H9 (cell line): ENCODE measurements around the gene TDRD1. TPM values are rescaled to one million over a fixed set of nuclear protein-coding genes. Genes with fewer than 3 reads are reported as not detected.

Source experiments
- DNase-seq: peaks from one replicate; pipeline ENCODE4 v3.0.0-alpha.2; 2017
- H2AFZ ChIP-seq: one replicate; pipeline ENCODE4 v1.6.1; 2013; ENCODE audit warnings: mild to moderate bottlenecking, low read length, control low read depth, moderate library complexity
- H2AK5ac ChIP-seq: 2 replicates; pipeline ENCODE4 v1.6.1; 2013; ENCODE audit warnings: low read length, control low read depth, mixed read lengths; ENCODE audit not compliant: insufficient read length
- H2BK120ac ChIP-seq: one replicate; pipeline ENCODE4 v1.6.1; 2013; ENCODE audit warnings: low read depth, mild to moderate bottlenecking, low read length, control low read depth, inconsistent platforms; ENCODE audit not compliant: poor library complexity, severe bottlenecking
- H2BK12ac ChIP-seq: 2 replicates; pipeline ENCODE4 v1.6.1; 2013; ENCODE audit warnings: low read length, control low read depth, mixed read lengths, low read depth; ENCODE audit not compliant: insufficient read length
- H2BK15ac ChIP-seq: 2 replicates; pipeline ENCODE4 v1.6.1; 2013; ENCODE audit warnings: low read depth, low read length, control low read depth
- H2BK20ac ChIP-seq: one replicate; pipeline ENCODE4 v1.6.1; 2013; ENCODE audit warnings: low read depth, mild to moderate bottlenecking, low read length, control low read depth, inconsistent platforms; ENCODE audit not compliant: poor library complexity, severe bottlenecking
- H2BK5ac ChIP-seq: 2 replicates; pipeline ENCODE4 v1.6.1; 2013; ENCODE audit warnings: low read length, control low read depth, mixed read lengths; ENCODE audit not compliant: insufficient read length
- H3K14ac ChIP-seq: 2 replicates; pipeline ENCODE4 v1.6.1; 2013; ENCODE audit warnings: low read length, control low read depth; ENCODE audit not compliant: insufficient read depth
- H3K18ac ChIP-seq: 2 replicates; pipeline ENCODE4 v1.6.1; 2013; ENCODE audit warnings: low read depth, mild to moderate bottlenecking, mixed read lengths, low read length, control low read depth; ENCODE audit not compliant: insufficient read length
- H3K23ac ChIP-seq: 2 replicates; pipeline ENCODE4 v1.6.1; 2013; ENCODE audit warnings: low read length, control low read depth, mixed read lengths, low read depth; ENCODE audit not compliant: insufficient read length
- H3K23me2 ChIP-seq: 2 replicates; pipeline ENCODE4 v1.6.1; 2013; ENCODE audit warnings: low read depth, mild to moderate bottlenecking, mixed read lengths, low read length, control low read depth; ENCODE audit not compliant: insufficient read length, poor library complexity, severe bottlenecking
- H3K27ac ChIP-seq: 2 replicates; pipeline ENCODE4 v1.5.1; 2013; ENCODE audit warnings: low read length, control low read depth, mixed read lengths, low read depth; ENCODE audit not compliant: insufficient read length
- H3K27me3 ChIP-seq: 2 replicates; pipeline ENCODE4 v1.6.1; 2013; ENCODE audit warnings: low read length, control low read depth, inconsistent platforms; ENCODE audit not compliant: insufficient read depth
- H3K4ac ChIP-seq: 2 replicates; pipeline ENCODE4 v1.6.1; 2013; ENCODE audit warnings: low read depth, mild to moderate bottlenecking, control low read depth, inconsistent platforms, low read length, moderate library complexity
- H3K4me1 ChIP-seq: 2 replicates; pipeline ENCODE4 v1.6.1; 2013; ENCODE audit warnings: low read length, control low read depth, inconsistent platforms; ENCODE audit not compliant: insufficient read depth
- H3K4me2 ChIP-seq: 2 replicates; pipeline ENCODE4 v1.6.1; 2013; ENCODE audit warnings: low read length, control low read depth, mixed read lengths; ENCODE audit not compliant: insufficient read length, insufficient read depth
- H3K56ac ChIP-seq: 2 replicates; pipeline ENCODE4 v1.6.1; 2013; ENCODE audit warnings: low read depth, mild to moderate bottlenecking, mixed read lengths, low read length, control low read depth; ENCODE audit not compliant: insufficient read length
- H3K79me1 ChIP-seq: 2 replicates; pipeline ENCODE4 v1.6.1; 2013; ENCODE audit warnings: low read depth, mild to moderate bottlenecking, moderate library complexity, low read length, control low read depth, inconsistent platforms; ENCODE audit not compliant: insufficient read depth, poor library complexity, severe bottlenecking
- H3K79me2 ChIP-seq: 2 replicates; pipeline ENCODE4 v1.6.1; 2013; ENCODE audit warnings: low read length, control low read depth, inconsistent platforms; ENCODE audit not compliant: insufficient read depth
- H3K9ac ChIP-seq: 2 replicates; pipeline ENCODE4 v1.6.1; 2013; ENCODE audit warnings: low read length, control low read depth, mixed read lengths; ENCODE audit not compliant: insufficient read length; ENCODE audit errors: extremely low read depth
- H3K9me3 ChIP-seq: one replicate; pipeline ENCODE4 v1.6.1; 2013; ENCODE audit warnings: low read depth, low read length, inconsistent platforms; ENCODE audit not compliant: control insufficient read depth
- H3T11ph ChIP-seq: one replicate; pipeline ENCODE4 v1.6.1; 2013; ENCODE audit warnings: mild to moderate bottlenecking, low read length, control low read depth, inconsistent platforms
- H4K20me1 ChIP-seq: one replicate; pipeline ENCODE4 v1.6.1; 2013; ENCODE audit not compliant: control insufficient read depth, insufficient read length, insufficient read depth
- H4K5ac ChIP-seq: 2 replicates; pipeline ENCODE4 v1.6.1; 2013; ENCODE audit warnings: low read depth, mild to moderate bottlenecking, mixed read lengths, low read length, control low read depth; ENCODE audit not compliant: insufficient read length
- H4K8ac ChIP-seq: replicated peaks from 2 replicates; pipeline ENCODE4 v1.6.1; 2013; ENCODE audit warnings: low read length, control low read depth, mixed read lengths, low read depth; ENCODE audit not compliant: insufficient read length
- H4K91ac ChIP-seq: 2 replicates; pipeline ENCODE4 v1.6.1; 2013; ENCODE audit warnings: low read depth, mild to moderate bottlenecking, moderate library complexity, mixed read lengths, low read length, control low read depth; ENCODE audit not compliant: insufficient read length
- H3K27ac Mint-ChIP-seq, 3 experiments: 2 replicates in 2 of 3; 3 replicates in 1 of 3; pipeline ENCODE4 v1.8.0; 2020 to 2021; ENCODE audit warnings: mixed read lengths in 3 of 3, mild to moderate bottlenecking in 1 of 3, moderate library complexity in 1 of 3
- H3K27me3 Mint-ChIP-seq: 2 replicates; pipeline ENCODE4 v1.8.0; 2021; ENCODE audit warnings: low read depth, mild to moderate bottlenecking, moderate library complexity, mixed read lengths
- H3K36me3 Mint-ChIP-seq, 3 experiments: 2 replicates in 2 of 3; 3 replicates in 1 of 3; pipeline ENCODE4 v1.8.0; 2020 to 2021; ENCODE audit warnings: low read depth in 3 of 3, mixed read lengths in 3 of 3; ENCODE audit not compliant: insufficient read depth in 1 of 3
- H3K4me1 Mint-ChIP-seq, 2 experiments: 2 replicates each; pipeline ENCODE4 v1.8.0; 2020; ENCODE audit warnings: mixed read lengths in 2 of 2
- H3K4me3 Mint-ChIP-seq, 2 experiments: 2 replicates in 1 of 2; 3 replicates in 1 of 2; pipeline ENCODE4 v1.8.0; 2020 to 2021; ENCODE audit warnings: mild to moderate bottlenecking in 2 of 2, mixed read lengths in 2 of 2, moderate library complexity in 1 of 2
- H3K9me3 Mint-ChIP-seq, 2 experiments: 2 replicates in 1 of 2; 3 replicates in 1 of 2; pipeline ENCODE4 v1.8.0; 2020; ENCODE audit warnings: mild to moderate bottlenecking in 2 of 2, mixed read lengths in 2 of 2, moderate library complexity in 1 of 2
- WGBS: extraction: QIAGEN DNeasy Blood & Tissue Kit; methylation state at CpG from one replicate; pipeline ENCODE4 v1.1.7; 2013; ENCODE audit warnings: missing lambda C conversion rate, low lambda C conversion rate, mixed read lengths; ENCODE audit not compliant: insufficient read length; ENCODE audit errors: extremely low coverage; 5-methylcytosine and 5-hydroxymethylcytosine counted together
- total RNA-seq: library from RNA; stranded (reverse); gene quantifications from 2 replicates; pipeline ENCODE4 v1.2.1, GENCODE V29; 2021
- TF ChIP-seq, protein P1 (sequence below): fragments of 200-600 bp; sonication (generic); conservative IDR thresholded peaks from 3 replicates; pipeline ENCODE4 v1.8.0; 2021; ENCODE audit warnings: antibody characterized with exemption, mild to moderate bottlenecking

TDRD1 gene
- total RNA-seq, 1 experiment from 2014 or later = 0.15 TPM

- no peak overlapping the region for H2BK120ac ChIP-seq
- H3K9me3 Mint-ChIP-seq = no peaks in the 10 kb centered on the region
- H3K27ac ChIP-seq = no peak overlapping the region
- no peaks in the 10 kb centered on the region for H3K4me1 Mint-ChIP-seq
- H3K36me3 Mint-ChIP-seq = no peaks in the 10 kb centered on the region
- no peak overlapping the region for H3K4ac ChIP-seq
- H3K18ac ChIP-seq = no peak overlapping the region
- H3K23me2 ChIP-seq = no peaks in the 10 kb centered on the region
- WGBS = no CpG with 5 or more reads among the region's 6 CpGs
- H2AK5ac ChIP-seq = no peak overlapping the region
- H3K9me3 ChIP-seq = no peaks in the 10 kb centered on the region
- no peak overlapping the region for H2BK12ac ChIP-seq
- no peak overlapping the region for H3T11ph ChIP-seq
- no peaks in the 10 kb centered on the region for H4K20me1 ChIP-seq
- no peak overlapping the region for H4K91ac ChIP-seq
- no peak overlapping the region for H3K56ac ChIP-seq
- H3K27ac Mint-ChIP-seq = no peak overlapping the region; a peak in 1 of 7 replicates
- H2BK15ac ChIP-seq = no peak overlapping the region
- TF ChIP-seq, protein P1, sequence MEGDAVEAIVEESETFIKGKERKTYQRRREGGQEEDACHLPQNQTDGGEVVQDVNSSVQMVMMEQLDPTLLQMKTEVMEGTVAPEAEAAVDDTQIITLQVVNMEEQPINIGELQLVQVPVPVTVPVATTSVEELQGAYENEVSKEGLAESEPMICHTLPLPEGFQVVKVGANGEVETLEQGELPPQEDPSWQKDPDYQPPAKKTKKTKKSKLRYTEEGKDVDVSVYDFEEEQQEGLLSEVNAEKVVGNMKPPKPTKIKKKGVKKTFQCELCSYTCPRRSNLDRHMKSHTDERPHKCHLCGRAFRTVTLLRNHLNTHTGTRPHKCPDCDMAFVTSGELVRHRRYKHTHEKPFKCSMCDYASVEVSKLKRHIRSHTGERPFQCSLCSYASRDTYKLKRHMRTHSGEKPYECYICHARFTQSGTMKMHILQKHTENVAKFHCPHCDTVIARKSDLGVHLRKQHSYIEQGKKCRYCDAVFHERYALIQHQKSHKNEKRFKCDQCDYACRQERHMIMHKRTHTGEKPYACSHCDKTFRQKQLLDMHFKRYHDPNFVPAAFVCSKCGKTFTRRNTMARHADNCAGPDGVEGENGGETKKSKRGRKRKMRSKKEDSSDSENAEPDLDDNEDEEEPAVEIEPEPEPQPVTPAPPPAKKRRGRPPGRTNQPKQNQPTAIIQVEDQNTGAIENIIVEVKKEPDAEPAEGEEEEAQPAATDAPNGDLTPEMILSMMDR = no peak
- H4K5ac ChIP-seq = no peak overlapping the region
- H3K4me2 ChIP-seq = no peak overlapping the region
- H3K23ac ChIP-seq = no peak overlapping the region
- H3K9ac ChIP-seq = no peak overlapping the region
- H3K4me1 ChIP-seq = no peaks in the 10 kb centered on the region
- no peaks in the 10 kb centered on the region for H3K79me1 ChIP-seq
- H2BK5ac ChIP-seq = no peak overlapping the region
- H2BK20ac ChIP-seq = no peak overlapping the region
- H3K14ac ChIP-seq = no peak overlapping the region
- no peak overlapping the region for H4K8ac ChIP-seq
- DNase-seq = no peak
- no peak overlapping the region for H2AFZ ChIP-seq
- H3K27me3 ChIP-seq = no peaks in the 10 kb centered on the region
- H3K4me3 Mint-ChIP-seq = no peak overlapping the region
- no peaks in the 10 kb centered on the region for H3K79me2 ChIP-seq
- peaks cover 5% of the 10 kb centered on the region for H3K27me3 Mint-ChIP-seq
Measured at GRCh38 chr10:114272696-114273095, 93.5 kb downstream of the TDRD1 start.
